SKM-1 (cell line): ENCODE results near the gene INTS3.
A peak's percentile ranks its signal among the peaks of the same experiment; 100 is the strongest.

Source experiments
- DNase-seq: peaks from one replicate; lab custom pipeline; 2025; ENCODE audit not compliant: unreplicated experiment; lab: John Stamatoyannopoulos, UW

INTS3 gene

DNA sequence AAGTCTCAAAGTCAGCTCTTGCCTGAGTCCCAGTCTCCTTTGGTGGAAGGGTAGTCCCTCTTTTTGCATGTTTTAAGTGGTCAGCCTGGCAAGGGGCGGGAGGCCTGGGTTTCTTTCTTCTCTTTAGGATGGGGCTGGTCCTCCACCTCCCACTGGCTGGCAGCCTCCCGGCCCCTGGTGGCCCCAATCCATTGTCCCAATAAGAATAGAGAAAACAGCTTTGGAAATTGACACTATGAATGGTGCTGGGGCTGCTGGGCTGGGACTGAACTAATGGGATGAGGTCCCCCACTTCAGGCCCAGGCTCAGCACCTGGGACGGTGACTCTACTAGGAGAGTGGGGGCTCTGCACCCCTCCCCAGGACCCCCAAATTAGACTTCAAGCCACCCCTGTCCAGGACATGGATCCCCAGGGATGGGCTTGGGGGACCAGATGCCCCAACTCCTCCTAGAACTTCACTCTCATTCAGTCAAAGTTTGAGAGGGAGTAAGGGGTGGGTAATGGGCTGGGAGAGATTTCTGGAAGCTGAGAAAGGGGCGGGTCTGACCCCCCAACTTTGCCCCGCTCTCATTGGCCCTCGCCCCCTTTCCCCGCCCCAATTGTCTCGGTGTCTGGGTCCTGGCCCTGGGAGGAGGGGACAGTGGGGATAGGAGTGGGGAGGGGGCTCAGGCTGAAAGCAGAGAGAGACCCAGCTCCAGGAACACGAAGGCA, 65.6 kb downstream of the INTS3 start:
- DNase-seq = no peak

GRCh38 chr1:153793973-153794615, 66.2 kb downstream of the INTS3 start:
- DNase-seq = no peak

DNA sequence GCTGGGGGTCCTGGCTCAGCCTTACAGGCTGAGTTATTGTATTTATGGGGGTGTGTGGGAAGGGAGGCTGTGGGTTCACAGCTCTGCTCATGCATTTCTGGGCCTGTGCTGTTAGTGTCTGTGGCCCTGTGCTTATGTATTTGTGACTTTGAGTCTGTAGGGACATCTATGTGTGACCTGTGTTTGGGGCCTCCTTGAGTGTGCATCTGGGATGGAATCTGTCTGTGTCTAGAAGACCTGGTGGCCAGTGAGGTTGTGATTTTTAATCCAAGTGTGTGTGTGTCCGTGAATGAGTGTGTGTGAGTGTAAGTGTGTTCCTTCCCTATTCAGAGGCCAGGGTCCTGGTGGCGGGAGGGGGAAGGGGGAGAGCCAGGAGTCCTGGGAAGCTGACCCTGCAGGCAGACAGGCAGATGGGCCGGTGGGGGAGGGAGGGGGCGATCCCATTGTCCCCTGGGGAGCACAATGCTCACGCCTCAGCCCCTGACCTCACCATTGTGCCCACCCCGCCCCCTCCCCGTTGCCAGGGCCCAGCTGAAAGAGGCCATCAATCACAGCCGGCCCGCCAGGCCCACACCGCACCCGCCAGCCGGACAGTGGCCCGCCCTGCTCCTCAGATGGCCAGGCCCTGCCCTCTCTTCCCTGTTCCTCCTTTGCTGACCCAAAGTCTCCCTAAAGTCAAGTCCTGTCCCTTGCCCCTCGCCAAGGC, 66.9 kb downstream of the INTS3 start:
- DNase-seq = no peak

DNA sequence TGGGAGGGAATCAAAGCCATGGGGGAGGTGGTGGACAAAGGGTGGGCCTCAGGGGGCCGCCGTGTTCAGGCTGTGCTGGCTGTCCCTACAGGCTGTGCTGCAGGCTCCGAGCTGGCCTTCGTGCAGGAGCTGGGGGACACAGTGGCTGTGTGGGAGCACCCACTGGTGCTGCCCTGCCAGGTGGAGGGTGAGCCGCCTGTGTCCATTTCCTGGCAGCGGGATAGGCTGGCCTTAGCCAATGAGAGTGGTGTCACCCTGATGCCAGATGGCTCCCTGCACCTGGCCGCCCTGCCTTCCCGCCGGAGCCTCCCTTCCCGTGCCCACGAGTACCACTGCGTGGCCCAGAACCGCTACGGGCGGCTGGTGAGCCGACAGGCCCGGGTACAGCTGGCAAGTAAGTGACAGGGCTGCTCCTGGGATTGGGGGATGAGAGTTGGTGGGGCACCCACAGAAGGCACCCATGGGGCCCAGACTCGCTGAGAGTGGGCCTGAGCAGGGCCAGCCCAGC, 67.5 kb downstream of the INTS3 start:
- no peak for DNase-seq

DNA sequence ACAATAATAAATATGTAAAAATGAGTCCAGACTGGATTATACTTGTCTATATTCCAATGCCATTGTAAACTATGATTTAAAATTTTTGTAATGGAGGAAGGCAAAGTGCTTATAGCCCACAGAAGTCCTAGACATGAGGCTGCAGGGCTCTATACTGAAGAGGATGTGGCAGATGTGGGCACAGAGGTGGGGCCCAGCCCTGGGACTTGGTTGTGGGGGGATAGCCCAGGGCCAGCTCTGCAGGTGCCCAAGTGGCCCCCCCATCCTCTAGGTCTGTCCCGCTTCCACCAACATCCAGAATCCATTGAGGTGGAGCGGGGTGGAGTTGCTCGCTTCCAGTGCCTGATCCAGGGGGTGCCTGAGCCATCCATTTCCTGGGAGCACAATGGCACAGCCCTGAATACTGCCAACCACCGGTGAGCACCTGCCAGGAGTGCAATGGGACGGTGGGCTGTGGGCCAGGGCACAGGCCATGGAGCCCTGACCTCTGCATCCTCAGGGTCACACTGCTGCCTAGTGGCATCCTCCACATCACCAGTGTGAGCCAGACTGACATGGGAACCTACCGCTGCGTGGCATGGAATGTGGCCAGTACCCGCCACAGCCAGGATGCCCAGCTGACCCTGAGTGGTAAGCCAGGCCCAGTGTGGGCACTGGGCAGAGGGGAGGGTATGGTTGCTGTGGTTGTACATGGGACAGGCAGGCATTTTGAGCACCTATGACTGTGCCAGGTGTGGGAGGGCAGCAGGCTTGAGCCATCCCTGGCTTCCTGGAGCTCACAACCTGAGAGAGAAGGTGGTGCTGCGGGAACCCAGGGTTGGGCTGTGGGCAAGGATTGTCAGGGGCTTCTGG, 68.3 kb downstream of the INTS3 start:
- no peak for DNase-seq

GRCh38 chr1:153796786-153797659, 69.2 kb downstream of the INTS3 start:
- DNase-seq = peak; percentile 78

DNA sequence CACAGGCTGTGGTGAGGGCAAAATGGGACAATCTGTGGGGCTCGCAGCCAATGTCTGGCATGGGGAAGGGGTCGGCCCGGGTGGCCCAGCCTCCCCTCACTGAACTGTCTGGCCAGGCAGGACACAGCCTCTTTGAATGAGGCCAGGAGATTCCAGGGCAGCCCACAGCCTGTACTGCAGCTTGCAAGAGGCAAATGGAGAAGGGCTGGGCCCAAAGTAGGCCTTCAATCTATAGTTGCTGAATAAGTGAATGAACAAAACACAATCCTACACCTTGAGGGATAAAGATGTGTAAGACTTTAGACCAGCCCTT, 70.6 kb downstream of the INTS3 start:
- no peak for DNase-seq

- no peak for DNase-seq
Observed at GRCh38 chr1:153799016-153799415, 71.2 kb downstream of the INTS3 start.

DNA sequence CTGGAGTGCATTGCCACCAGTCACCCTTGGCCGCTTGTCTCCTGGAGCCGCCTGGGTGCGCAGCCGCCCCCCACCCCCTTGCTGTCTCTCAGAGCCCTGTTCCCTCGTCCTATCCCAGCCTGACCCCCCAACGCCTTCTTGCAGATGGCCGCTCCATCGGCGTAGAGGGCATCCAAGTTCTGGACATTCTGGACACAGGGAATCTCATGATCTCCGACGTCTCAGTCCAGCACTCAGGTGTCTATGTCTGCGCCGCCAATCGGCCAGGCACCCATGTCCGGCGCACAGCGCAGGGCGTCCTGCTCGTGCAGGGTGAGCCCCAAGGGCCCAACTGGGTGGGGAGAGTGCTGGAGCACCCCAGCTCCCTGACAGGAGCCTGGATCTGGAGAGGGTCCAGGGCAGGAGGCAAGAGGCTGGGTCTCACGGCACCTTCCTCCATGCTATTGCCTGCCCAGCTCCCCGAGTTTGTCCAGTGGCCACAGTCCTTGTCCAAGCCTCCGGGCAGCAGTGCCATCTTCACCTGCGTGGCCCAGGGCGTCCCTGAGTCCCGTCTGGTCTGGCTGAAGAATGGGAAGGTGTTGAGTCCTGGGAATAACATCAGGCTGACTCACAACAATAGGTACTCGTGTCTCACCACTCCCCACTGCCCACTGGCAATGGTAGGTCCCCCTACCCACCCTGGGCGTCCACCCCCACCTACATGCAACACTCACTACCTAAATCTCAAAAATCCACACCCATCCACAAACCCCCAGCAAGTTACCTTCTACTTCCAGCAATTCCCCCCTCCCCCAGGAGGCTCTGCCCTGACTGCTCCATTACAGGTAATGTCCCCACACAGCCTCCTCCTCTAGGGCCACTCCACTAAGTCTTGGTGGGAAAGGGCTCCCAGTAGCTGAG, 72.0 kb downstream of the INTS3 start:
- no peak for DNase-seq

DNA sequence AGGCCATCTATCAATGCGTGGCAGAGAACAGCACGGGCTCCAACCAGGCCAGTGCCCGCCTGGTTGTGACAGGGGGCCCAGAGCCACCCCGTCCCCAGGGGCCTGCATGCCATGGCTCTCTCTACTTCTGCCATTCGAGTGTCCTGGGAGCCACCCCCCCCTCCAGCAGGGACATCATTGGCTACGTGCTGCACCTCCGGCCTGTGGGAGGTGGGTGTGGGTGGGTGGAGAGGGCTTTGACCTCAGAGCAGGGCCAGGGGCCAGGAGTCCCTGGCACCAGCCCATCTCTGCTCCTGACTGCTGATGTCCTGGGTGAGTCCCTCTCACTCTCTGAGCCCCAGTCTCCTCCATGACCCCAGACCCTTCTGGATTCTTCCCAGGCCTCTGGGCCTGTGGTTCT, 72.7 kb downstream of the INTS3 start:
- no peak for DNase-seq

- no peak for DNase-seq
Observed at GRCh38 chr1:153801028-153801625, 73.3 kb downstream of the INTS3 start.

DNA sequence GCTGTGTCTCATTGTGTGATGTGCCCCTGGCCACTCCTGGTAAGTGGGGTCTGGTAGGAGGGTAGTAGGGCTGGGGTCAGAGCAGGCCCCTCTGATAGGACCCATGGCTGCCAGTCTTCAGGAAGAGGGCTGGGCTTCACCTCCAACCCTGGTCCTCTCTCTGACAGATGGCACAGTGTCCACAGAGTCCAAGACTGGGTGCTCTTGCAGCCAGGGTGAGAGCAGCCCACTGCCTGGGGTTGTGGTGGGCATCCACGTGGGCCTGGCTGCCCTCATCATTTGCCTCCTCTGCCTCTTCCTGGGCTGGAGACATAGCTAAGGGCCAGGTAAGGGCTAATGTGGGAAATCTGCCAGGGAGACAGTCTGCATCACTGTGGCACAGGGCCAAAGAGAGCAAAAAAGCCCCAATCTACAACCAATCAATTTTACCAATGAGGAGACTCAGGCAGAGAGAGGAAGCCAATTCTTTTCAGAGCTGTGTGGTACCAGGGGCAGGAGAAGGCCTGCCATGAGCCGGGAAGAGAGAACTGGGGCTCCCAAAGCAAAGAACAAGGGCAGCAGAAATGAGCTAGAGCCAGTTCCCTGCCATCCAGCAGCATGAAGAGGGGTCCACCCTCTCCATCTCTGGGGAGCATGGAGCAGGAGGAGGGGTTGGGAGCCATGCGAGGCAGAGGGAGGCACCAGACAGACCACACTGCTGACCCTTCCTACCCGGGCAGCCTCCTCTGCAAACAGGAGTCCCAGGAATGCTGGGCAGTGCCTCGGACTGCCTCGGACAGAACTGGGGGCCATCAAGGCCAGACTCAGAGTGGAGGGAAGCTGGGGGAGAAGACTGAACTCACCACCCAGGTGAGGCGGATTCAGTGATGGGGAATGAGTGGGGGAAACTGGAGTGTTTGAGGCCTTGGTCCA, 74.2 kb downstream of the INTS3 start:
- DNase-seq = no peak

GRCh38 chr1:153803470-153804056, 75.7 kb downstream of the INTS3 start:
- no peak for DNase-seq

DNA sequence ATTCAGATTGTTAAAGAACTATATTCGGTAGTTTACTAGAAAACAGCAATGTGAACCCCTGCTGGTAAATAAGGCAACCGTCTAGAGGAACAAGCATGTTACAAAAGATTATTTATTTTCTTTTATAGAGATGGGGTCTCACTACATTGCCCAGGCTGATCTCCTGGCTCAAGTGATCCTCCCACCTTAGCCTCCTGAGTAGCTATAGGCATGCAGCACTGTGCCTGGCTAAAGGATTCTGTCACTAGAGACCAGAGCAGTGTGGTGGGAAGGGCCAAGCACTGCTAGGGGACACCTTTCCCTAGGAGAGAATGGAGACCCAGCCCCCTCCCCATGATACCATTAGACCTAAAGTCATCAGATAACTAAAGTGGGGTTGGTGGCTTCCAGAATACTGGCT, 76.3 kb downstream of the INTS3 start:
- DNase-seq = no peak

GRCh38 chr1:153805042-153805745, 77.3 kb downstream of the INTS3 start:
- peak; percentile 98 for DNase-seq

- peak; percentile 35 for DNase-seq
Observed at GRCh38 chr1:153805886-153806719, 78.3 kb downstream of the INTS3 start.
